Middle frontal gyrus (tissue), 1 donor: ENCODE results near the gene CRACR2A.
A peak's percentile ranks its signal among the peaks of the same experiment; 100 is the strongest.

Source experiments
- DNase-seq: peaks from one replicate; pipeline ENCODE4 v3.0.0-alpha.2; 2015; ENCODE audit warnings: low spot score; ENCODE audit errors: extremely low spot score

CRACR2A gene

GRCh38 chr12:3752741-3753486 is at the start of gene CRACR2A:
TSS of gene CRACR2A (minus strand) at chr12:3753109. CDS start at chr12:3696999, 56,110 bp downstream.
- no peak for DNase-seq

DNA sequence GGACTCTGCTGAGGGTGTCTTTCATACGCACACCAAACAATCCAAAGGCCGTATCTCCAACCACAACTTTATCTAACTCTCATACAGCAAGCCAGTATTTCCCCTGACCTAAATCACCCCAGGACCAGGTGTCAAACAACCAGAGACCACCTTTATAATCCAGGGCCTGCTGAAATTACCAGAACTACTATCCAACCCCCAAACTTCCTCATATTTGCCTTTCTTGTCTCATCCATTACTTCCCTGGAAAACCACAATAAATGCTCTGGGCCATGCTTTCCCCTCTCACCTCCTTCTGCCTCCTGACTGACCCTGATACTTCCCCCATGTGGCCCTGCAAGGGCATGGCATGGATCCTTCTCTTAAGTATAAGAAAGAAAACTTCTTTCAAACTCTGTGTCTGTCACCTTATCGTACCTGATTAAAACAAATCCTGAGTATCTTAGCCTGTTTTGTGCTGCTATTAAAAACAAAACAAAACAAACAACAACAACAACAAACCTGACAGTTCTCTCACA is 44.7 kb upstream of the CRACR2A start:
- no peak for DNase-seq

DNA sequence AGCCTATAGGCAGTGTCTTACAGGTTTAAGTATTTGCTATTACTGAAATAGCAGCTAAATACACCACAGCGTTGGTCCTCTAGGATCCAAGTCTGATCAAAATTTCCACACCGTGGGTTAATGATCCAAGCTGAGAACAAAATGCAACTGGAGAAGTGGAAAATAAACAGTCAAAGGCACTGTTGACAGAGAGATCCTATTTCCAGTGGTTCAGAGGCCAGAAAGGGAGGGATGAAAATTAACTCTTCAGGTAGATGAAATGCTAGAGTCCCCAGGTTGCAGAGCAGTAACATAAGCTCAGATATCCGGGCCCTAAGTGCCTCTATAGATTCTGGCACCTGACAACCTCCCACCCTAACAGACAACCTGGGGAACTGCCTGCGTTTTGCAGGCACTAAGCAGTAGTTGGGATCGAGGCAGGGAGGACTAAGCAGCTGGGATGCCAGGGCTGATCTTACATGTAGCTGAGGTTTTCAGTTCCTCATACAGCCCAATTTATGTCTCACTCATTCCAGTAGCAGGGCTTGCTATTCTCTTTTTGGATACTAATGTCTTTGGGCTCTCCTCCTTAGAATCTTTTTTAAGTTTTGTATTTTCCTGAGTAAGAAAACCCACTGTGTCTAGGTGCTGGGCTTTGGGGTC is 42.7 kb upstream of the CRACR2A start:
- no peak for DNase-seq

GRCh38 chr12:3795066-3795465 is 42.2 kb upstream of the CRACR2A start:
- DNase-seq: no peak

DNA sequence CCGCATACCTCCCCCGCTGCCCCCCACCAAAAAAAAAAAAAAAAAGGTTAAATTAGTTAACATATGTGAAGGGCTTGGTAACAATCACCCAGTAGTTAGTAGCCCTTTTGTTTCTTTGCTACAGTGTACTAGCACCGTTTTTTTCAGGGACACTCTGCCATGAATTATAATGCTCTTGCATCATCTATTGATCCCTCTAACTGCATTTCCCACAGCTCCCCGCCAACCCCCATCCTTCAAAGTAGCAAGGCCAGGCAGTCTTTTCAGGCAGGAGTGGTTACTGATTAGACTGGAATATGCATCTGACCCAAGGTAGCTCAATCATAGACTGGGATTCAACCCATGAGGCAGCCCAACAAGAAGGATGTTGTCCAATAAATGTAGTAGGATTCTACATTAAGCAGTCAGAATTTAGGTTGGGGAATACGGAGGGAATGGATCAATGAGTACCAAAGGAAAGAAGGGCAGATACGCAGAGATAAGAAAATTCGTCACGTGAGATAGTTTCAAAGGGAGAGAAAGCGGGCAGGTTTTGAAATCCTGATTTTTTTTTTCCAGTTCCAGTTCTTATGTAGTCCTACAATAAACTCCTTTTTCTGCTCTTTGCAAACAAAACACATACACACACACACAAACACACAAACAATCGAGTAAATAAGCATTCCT is 39.8 kb upstream of the CRACR2A start:
- DNase-seq: no peak

DNA sequence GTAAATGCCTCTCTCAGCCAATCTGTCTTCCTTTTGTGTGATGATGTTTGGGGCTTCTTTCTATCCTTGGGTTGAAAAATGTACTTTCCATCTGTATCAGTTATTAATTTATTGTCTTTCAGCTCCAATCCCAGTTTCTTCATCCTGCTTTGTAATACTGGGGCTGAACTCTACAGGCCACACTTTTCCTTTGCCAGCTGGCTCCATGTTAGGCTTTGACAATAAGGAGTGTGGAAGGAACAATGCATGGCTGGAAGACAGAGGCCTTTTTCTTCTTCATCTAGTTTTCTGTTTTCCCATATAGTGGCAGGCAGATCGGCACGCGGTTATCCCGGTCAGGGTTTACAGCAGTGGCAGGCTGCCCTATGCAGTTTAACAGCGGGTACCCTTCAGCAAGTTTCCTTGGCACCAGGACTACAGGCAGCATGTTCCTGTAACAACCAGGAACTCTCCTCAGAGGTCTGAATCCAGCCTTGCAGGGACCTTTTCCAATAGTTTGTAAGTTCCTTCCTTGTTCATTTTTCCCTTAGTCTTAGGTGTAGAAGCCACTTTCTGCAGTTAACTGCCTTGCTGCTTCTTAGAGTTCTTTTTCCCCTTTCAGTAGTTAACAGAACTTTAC is 38.5 kb upstream of the CRACR2A start:
- no peak for DNase-seq

- DNase-seq: no peak
These were observed 37.7 kb upstream of the CRACR2A start for GRCh38 chr12:3790642-3791041.

GRCh38 chr12:3789838-3790237 is 36.9 kb upstream of the CRACR2A start:
- no peak for DNase-seq

DNA sequence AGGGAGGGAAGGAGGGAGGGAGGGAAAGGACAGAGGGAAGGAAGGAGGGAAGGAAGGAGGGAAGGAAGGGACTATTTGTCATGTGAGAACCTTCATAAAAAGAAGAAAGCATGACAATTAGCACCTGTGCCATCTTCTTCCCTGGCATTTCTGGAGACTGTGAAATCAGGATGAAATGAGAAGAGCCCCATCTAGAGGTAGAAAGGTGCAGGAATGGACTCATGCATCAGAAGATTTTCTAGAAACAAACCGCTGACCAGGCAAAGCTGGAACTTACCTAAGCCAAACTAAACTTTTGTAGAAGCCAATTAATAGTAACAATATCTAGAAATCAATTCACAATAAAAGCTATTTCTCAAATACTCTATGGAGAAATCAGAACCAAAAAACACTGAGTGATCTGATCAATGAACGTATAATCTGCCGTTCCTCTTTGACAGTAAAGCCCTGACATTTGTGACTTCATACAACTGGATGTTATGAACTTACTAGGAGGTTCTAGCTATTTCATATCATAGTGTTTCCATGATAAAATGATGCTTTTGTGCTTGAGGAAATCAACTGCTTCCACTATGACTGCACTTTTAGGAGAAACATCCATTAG is 24.4 kb upstream of the CRACR2A start:
- peak; percentile 56 for DNase-seq

DNA sequence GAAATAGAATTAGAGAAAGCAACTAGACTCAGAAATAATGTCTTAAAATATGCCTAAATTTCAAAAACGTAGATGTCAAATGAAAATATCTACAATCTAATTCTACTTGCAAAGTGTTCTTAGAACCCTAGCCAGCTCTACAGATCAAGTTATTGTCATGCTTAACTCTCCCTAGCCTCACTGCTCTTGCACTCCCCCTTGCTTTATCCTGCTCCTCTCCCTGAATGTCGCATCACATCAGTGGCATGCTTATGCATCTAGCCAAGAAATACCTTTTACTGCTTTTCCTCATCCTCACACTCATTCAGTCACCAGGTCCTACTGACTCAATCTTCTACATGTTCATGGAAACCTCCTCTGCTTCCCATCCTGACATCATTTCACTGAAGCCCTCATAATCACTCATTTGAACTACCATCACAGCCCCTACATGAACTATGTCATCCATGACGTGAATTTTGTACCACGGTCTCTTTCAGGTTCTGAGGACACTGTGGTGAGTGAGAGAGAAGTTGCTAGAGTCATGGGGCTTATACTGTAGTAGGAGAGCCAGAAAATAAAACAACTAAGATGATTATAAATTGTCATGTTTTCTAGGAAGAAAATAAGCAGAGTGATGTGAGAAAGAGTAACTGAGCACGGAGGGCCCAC is 22.6 kb upstream of the CRACR2A start:
- no peak for DNase-seq

- no peak for DNase-seq
These were observed 19.5 kb upstream of the CRACR2A start for GRCh38 chr12:3772380-3772779.

DNA sequence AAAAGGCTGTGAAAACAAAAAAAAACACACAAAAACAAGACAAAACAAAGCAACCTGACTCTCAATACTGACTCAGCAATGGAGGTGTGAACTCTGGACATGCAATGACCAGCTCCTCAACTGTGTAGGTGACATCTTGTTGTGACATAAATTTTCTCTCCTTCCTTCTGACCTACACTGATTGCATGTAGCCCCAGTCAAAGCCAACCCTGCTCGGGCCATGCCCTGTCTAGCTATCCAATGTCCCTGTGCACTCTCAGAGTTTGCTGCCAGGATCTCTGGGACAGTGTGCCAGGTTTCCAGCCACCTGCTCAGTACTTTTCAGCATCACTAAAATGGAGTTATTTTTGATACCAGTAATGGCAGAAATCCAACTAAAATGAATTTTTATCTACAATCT is 18.9 kb upstream of the CRACR2A start:
- DNase-seq: no peak

- DNase-seq: no peak
These were observed 18.0 kb upstream of the CRACR2A start for GRCh38 chr12:3770891-3771290.

GRCh38 chr12:3768911-3769447 is 16.1 kb upstream of the CRACR2A start:
- DNase-seq: no peak

DNA sequence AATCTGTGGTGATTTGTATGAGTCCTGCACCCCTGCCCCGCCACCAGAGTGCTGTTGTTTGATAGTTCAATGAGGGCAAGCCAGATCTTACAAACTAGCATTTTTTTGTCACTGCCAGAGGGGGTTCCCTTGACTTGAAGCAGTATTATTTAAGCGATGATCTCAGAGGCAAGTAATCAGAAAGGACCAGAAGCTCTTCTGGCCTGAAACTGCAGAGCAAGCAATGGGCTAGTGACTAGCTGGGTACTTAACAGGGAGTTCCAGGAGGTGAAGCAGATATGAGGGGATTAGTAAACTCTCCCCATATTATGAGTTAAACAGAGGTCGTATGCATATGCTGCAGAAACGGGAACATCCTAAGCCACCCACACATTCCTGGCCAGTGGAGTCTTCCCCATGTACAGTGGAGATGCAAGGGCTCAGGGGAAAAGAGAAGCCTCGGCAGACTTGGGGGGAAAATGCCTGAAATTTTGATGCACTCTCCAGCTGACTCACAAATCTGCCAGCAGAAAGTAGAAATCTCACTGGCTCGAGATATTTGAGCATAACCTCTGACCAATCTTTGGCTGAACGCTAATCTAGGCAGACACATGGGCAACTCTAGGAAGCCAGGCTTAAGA is 8.3 kb upstream of the CRACR2A start:
- no peak for DNase-seq

DNA sequence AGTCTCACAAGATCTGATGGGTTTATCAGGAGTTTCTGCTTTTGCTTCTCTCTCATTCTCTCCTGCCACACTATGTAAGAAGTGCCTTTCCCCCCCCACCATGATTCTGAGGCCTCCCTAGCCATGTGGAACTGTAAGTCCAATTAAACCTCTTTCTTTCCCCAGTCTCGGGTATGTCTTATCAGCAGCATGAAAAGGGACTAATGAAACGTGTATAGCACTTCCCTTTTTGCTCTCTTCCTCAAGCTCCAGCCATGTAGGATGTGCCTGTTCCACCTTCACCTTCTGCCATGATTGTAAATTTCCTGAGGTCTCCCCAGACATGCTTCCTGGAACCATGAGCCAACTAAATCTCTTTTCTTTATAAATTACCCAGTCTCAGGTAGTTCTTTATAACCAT is 7.0 kb upstream of the CRACR2A start:
- DNase-seq: no peak

- DNase-seq: no peak
These were observed 4.4 kb upstream of the CRACR2A start for GRCh38 chr12:3757261-3757660.

DNA sequence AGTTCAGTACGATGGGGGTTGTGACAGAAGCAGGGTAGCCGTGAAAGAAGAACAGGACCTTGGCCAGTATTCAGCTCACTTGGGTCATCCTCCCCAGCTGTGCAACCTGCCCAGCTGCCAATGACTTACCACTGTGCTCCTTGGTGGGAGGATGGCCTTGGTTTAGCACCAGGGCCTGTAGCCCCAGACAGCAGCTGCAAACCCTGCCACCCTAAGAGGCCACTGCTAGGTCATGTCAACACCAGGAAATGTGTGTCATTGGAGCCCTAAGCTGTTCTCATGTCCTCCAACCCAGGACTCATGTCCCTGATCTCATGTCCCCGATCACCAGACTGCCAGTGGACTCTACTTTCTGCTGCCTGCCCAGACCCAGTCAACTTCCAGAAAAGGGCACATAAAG is 3.0 kb upstream of the CRACR2A start:
- no peak for DNase-seq

DNA sequence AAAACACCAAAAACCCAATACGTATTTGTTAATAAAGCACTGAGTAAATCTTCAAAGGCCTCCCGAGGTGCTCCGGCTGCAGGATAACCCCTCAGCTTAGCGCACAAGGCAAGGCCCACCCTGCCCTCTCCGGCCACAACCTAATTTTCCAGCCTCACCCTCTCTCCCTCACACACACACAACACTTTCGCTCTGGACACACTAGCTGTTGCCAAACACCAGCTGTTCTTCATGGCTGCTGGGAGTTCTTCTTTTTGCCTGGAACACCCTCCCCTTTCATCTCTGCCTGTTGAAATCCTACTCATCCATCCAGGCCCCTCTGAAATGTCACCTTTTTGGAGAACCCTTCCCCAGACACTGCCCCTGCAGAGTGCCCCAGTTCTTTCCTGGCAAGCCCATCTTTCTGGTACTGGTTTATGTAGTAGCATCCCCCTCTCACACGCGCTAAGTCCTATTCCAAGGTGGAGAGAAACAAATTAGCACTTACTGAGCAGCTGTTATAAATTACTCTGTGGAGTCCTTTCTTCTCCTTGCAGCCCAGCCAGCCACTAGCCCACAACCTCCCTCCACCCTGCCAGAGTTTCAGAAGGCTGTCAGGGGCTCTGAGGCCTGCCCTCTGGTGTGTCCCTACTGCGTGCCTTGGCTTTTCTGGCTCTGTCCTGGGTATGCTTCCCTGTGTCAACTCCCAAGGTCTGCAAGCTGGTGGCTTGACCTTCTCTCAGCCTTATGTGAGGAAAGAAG is 805 bp upstream of the CRACR2A start:
- DNase-seq: no peak
